Nephron (organoid): ENCODE results near the gene PLEKHA6.
A peak's percentile ranks its signal among the peaks of the same experiment; 100 is the strongest.

Experiments used
- H3K27ac Mint-ChIP-seq, 3 experiments: 2 replicates each; pipeline ENCODE4 v1.8.0; 2020; ENCODE audit warnings: mixed read lengths in 3 of 3, mild to moderate bottlenecking in 2 of 3, moderate library complexity in 1 of 3
- H3K27me3 Mint-ChIP-seq: 2 replicates; pipeline ENCODE4 v1.8.0; 2021; ENCODE audit warnings: low read depth, mild to moderate bottlenecking, moderate library complexity, mixed read lengths
- H3K36me3 Mint-ChIP-seq: 2 replicates; pipeline ENCODE4 v1.8.0; 2020; ENCODE audit warnings: low read depth, mixed read lengths
- H3K4me1 Mint-ChIP-seq: 2 replicates; pipeline ENCODE4 v1.8.0; 2020; ENCODE audit warnings: mixed read lengths
- H3K4me3 Mint-ChIP-seq, 3 experiments: 2 replicates each; pipeline ENCODE4 v1.8.0; 2020; ENCODE audit warnings: mild to moderate bottlenecking in 3 of 3, mixed read lengths in 3 of 3, moderate library complexity in 2 of 3
- H3K9me3 Mint-ChIP-seq: 2 replicates; pipeline ENCODE4 v1.8.0; 2020; ENCODE audit warnings: mixed read lengths
- TF ChIP-seq, protein P1 (sequence below), 3 experiments: fragments of 200-600 bp; sonication (generic); IDR thresholded peaks; one replicate each; pipeline ENCODE4 v1.5.0; 2021; ENCODE audit warnings: antibody characterized with exemption in 3 of 3; ENCODE audit not compliant: unreplicated experiment in 3 of 3

PLEKHA6 gene

GRCh38 chr1:204296431-204296988 lies 63.2 kb downstream of the PLEKHA6 start:
- Mint-ChIP-seq H3K27ac (peak overlapping the region; percentile 98 to 99 (median 99)), H3K4me1 (peaks cover 87% of the 10 kb centered on the region), H3K9me3 (no peaks in the 10 kb centered on the region), H3K4me3 (peak overlapping the region; percentile 33 to 53 (median 40)), H3K27me3 (no peaks in the 10 kb centered on the region), H3K36me3 (no peaks in the 10 kb centered on the region)
- TF ChIP-seq, protein P1, sequence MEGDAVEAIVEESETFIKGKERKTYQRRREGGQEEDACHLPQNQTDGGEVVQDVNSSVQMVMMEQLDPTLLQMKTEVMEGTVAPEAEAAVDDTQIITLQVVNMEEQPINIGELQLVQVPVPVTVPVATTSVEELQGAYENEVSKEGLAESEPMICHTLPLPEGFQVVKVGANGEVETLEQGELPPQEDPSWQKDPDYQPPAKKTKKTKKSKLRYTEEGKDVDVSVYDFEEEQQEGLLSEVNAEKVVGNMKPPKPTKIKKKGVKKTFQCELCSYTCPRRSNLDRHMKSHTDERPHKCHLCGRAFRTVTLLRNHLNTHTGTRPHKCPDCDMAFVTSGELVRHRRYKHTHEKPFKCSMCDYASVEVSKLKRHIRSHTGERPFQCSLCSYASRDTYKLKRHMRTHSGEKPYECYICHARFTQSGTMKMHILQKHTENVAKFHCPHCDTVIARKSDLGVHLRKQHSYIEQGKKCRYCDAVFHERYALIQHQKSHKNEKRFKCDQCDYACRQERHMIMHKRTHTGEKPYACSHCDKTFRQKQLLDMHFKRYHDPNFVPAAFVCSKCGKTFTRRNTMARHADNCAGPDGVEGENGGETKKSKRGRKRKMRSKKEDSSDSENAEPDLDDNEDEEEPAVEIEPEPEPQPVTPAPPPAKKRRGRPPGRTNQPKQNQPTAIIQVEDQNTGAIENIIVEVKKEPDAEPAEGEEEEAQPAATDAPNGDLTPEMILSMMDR (IDR thresholded peaks at IDR 0.05; ENCODE audit: unreplicated experiment in 3 of 3), result no peak

GRCh38 chr1:204295671-204296070 lies 64.1 kb downstream of the PLEKHA6 start:
- TF ChIP-seq, protein P1 (IDR thresholded peaks at IDR 0.05; ENCODE audit: unreplicated experiment in 3 of 3), result no peak
- H3K4me3 Mint-ChIP-seq, result peak overlapping the region; percentile 33 to 53 (median 40)
- no peaks in the 10 kb centered on the region for H3K9me3 Mint-ChIP-seq
- H3K36me3 Mint-ChIP-seq, result no peaks in the 10 kb centered on the region
- no peaks in the 10 kb centered on the region for H3K27me3 Mint-ChIP-seq
- H3K4me1 Mint-ChIP-seq, result peaks cover 79% of the 10 kb centered on the region
- peak overlapping the region; percentile 98 to 99 (median 99) for H3K27ac Mint-ChIP-seq

GRCh38 chr1:204294357-204294756 lies 65.4 kb downstream of the PLEKHA6 start:
- no peaks in the 10 kb centered on the region for H3K27me3 Mint-ChIP-seq
- no peaks in the 10 kb centered on the region for H3K36me3 Mint-ChIP-seq
- peak overlapping the region; percentile 98 to 99 (median 99) for H3K27ac Mint-ChIP-seq
- H3K4me1 Mint-ChIP-seq, result peaks cover 78% of the 10 kb centered on the region
- no peaks in the 10 kb centered on the region for H3K9me3 Mint-ChIP-seq
- TF ChIP-seq, protein P1 (IDR thresholded peaks at IDR 0.05; ENCODE audit: unreplicated experiment in 3 of 3), result no peak
- peak overlapping the region in 1 of 3 experiments; percentile 46 for H3K4me3 Mint-ChIP-seq

GRCh38 chr1:204293605-204294337 lies 66.0 kb downstream of the PLEKHA6 start:
- TF ChIP-seq, protein P1 (IDR thresholded peaks at IDR 0.05; ENCODE audit: unreplicated experiment in 3 of 3), result no peak
- peak overlapping the region in 2 of 3 experiments; percentile 46 to 50 for H3K4me3 Mint-ChIP-seq
- no peaks in the 10 kb centered on the region for H3K36me3 Mint-ChIP-seq
- H3K9me3 Mint-ChIP-seq, result no peaks in the 10 kb centered on the region
- peaks cover 78% of the 10 kb centered on the region for H3K4me1 Mint-ChIP-seq
- H3K27me3 Mint-ChIP-seq, result no peaks in the 10 kb centered on the region
- peak overlapping the region; percentile 98 to 99 (median 99) for H3K27ac Mint-ChIP-seq

GRCh38 chr1:204292740-204293139 lies 67.0 kb downstream of the PLEKHA6 start:
- TF ChIP-seq, protein P1 (IDR thresholded peaks at IDR 0.05; ENCODE audit: unreplicated experiment in 3 of 3), result no peak
- peak overlapping the region; percentile 68 to 99 (median 88) for H3K27ac Mint-ChIP-seq
- H3K27me3 Mint-ChIP-seq, result no peaks in the 10 kb centered on the region
- H3K9me3 Mint-ChIP-seq, result no peaks in the 10 kb centered on the region
- peaks cover 81% of the 10 kb centered on the region for H3K4me1 Mint-ChIP-seq
- peak overlapping the region in 1 of 3 experiments; percentile 24 for H3K4me3 Mint-ChIP-seq
- no peaks in the 10 kb centered on the region for H3K36me3 Mint-ChIP-seq
